Testis (tissue), 2 donors: Measurements from ENCODE around the gene DERL3.

Experiments used
- CTCF ChIP-seq, 3 experiments: fragments of 450-650 bp in 2 of 3; fragments of 200-600 bp in 1 of 3; sonication (generic) in 1 of 3; IDR thresholded peaks; one replicate each; pipeline ENCODE4 v1.5.1; 2016 to 2019; ENCODE audit warnings: antibody characterized with exemption in 3 of 3, mild to moderate bottlenecking in 2 of 3, moderate library complexity in 1 of 3
- POLR2A ChIP-seq: fragments of 450-650 bp; IDR thresholded peaks from one replicate; pipeline ENCODE4 v1.6.1; 2017; ENCODE audit warnings: antibody characterized with exemption, mild to moderate bottlenecking, moderate library complexity

GRCh38 chr22:23801238-23801821, 37.5 kb downstream of the DERL3 start:
- TF ChIP-seq CTCF (IDR thresholded peaks at IDR 0.05) (no peak), POLR2A (no peak)
